K562 (cell line): ENCODE data around the gene HAUS1. TPM values are rescaled to one million over a fixed set of nuclear protein-coding genes. Genes with fewer than 3 reads are reported as not detected.

ENCODE experiments used
- ATF7 ChIP-seq: fragments of 450-650 bp; IDR thresholded peaks from 2 replicates; pipeline ENCODE4 v1.7.1; 2014; ENCODE audit warnings: mild to moderate bottlenecking, moderate library complexity
- CC2D1A ChIP-seq: fragments of 450-650 bp; IDR thresholded peaks from 2 replicates; pipeline ENCODE4 v1.6.1; 2017; ENCODE audit warnings: mild to moderate bottlenecking
- DNMT1 ChIP-seq: fragments of 450-650 bp; IDR thresholded peaks from 2 replicates; pipeline ENCODE4 v1.6.1; 2016; ENCODE audit warnings: antibody characterized with exemption, mild to moderate bottlenecking
- MYC ChIP-seq, 2 experiments: fragments of 250-450 bp in 1 of 2; sonication (Bioruptor Pico) in 1 of 2; IDR thresholded peaks; 2 replicates each; pipeline versions ENCODE4 v1.5.1 to v1.6.1; 2012 to 2021; ENCODE audit warnings: low read depth in 2 of 2, borderline replicate concordance in 1 of 2, improper control_type of control experiment in 1 of 2, low read length in 1 of 2, mild to moderate bottlenecking in 1 of 2, moderate library complexity in 1 of 2
- NR2C1 ChIP-seq, 2 experiments: fragments of 450-650 bp; IDR thresholded peaks; 2 replicates each; pipeline ENCODE4 v1.6.1; 2017; ENCODE audit warnings: mild to moderate bottlenecking in 2 of 2, antibody characterized with exemption in 1 of 2, inconsistent platforms in 1 of 2, missing compliant biosample characterization in 1 of 2, missing genetic modification characterization in 1 of 2
- PHF21A ChIP-seq: fragments of 450-650 bp; IDR thresholded peaks from 2 replicates; pipeline ENCODE4 v1.6.1; 2017; ENCODE audit warnings: low read depth, borderline replicate concordance
- SMAD1 ChIP-seq: fragments of 150-350 bp; IDR thresholded peaks from 2 replicates; pipeline ENCODE4 v1.6.1; 2014; ENCODE audit warnings: low read length, low read depth; ENCODE audit not compliant: partially characterized antibody
- TAF1 ChIP-seq: IDR thresholded peaks from 2 replicates; pipeline ENCODE4 v1.6.1; 2011; ENCODE audit warnings: mild to moderate bottlenecking, low read length, moderate library complexity; ENCODE audit not compliant: insufficient read depth, control insufficient read depth, severe bottlenecking; ENCODE audit errors: extremely low read depth
- TEAD4 ChIP-seq, 2 experiments: sonication (generic) in 1 of 2; formaldehyde crosslinking in 1 of 2; IDR thresholded peaks; 2 replicates each; pipeline versions ENCODE4 v1.6.1 to v1.8.0; 2012 to 2022; ENCODE audit warnings: borderline replicate concordance in 1 of 2, inconsistent platforms in 1 of 2, low read length in 1 of 2, mild to moderate bottlenecking in 1 of 2, missing genetic modification reagents in 1 of 2
- ZNF197 ChIP-seq: fragments of 200-800 bp; sonication (Bioruptor generic); IDR thresholded peaks from 2 replicates; pipeline ENCODE4 v1.6.1; 2016; ENCODE audit warnings: low read depth, missing genetic modification characterization, missing compliant biosample characterization
- polyA plus RNA-seq, 8 experiments: library from polyadenylated mRNA; depleted of rRNA in 4 of 8; stranded (reverse) in 5 of 8; unstranded in 3 of 8; fragments of >200 nt; fragmentation: Nextera tagmentation in 2 of 8; fragmentation: Illumina TruSeq in 1 of 8; extraction: Ambion mirVana in 2 of 8; extraction: Trizol in 1 of 8; gene quantifications; 2 replicates each; pipeline versions ENCODE4 v1.2.1 to v1.2.3, GENCODE V29; 2011 to 2014; ENCODE audit warnings: inconsistent platforms in 1 of 8, missing spikeins in 1 of 8
- total RNA-seq, 7 experiments: library from RNA; depleted of rRNA in 6 of 7; stranded (reverse); fragments of >200 nt in 6 of 7; fragmentation: Illumina TruSeq in 2 of 7; extraction: Trizol in 2 of 7; gene quantifications; 2 replicates each; pipeline versions ENCODE4 v1.2.1 to v1.2.3, GENCODE V29; 2011 to 2021; ENCODE audit warnings: low replicate concordance in 1 of 7
- TF ChIP-seq, protein P1 (sequence below): fragments of 250-450 bp; sonication (Bioruptor Pico); IDR thresholded peaks from 2 replicates; pipeline ENCODE4 v1.5.0; 2021; ENCODE audit warnings: mild to moderate bottlenecking, moderate library complexity
- TF ChIP-seq, protein P2 (sequence below): fragments of 450-650 bp; formaldehyde crosslinking; IDR thresholded peaks from 2 replicates; pipeline ENCODE4 v1.4.0; 2022; ENCODE audit warnings: mild to moderate bottlenecking, moderate library complexity
- TF ChIP-seq, protein P3 (sequence below): sonication (generic); formaldehyde crosslinking; IDR thresholded peaks from 2 replicates; pipeline ENCODE4 v1.8.1; 2023; ENCODE audit warnings: mild to moderate bottlenecking, missing genetic modification reagents
- TF ChIP-seq, protein P4 (sequence below), 2 experiments: fragments of 150-350 bp in 1 of 2; IDR thresholded peaks; 2 replicates each; pipeline ENCODE4 v1.6.1; 2012 to 2016; ENCODE audit warnings: low read depth in 2 of 2, low read length in 2 of 2, mild to moderate bottlenecking in 1 of 2, moderate library complexity in 1 of 2

The HAUS1 gene
- total and polyA plus RNA-seq, 9 of the 15 experiments (the other 6 are each of a cell fraction or from before 2014, with no cell fraction given), result 45.6 to 135 (median 76.3) TPM

DNA sequence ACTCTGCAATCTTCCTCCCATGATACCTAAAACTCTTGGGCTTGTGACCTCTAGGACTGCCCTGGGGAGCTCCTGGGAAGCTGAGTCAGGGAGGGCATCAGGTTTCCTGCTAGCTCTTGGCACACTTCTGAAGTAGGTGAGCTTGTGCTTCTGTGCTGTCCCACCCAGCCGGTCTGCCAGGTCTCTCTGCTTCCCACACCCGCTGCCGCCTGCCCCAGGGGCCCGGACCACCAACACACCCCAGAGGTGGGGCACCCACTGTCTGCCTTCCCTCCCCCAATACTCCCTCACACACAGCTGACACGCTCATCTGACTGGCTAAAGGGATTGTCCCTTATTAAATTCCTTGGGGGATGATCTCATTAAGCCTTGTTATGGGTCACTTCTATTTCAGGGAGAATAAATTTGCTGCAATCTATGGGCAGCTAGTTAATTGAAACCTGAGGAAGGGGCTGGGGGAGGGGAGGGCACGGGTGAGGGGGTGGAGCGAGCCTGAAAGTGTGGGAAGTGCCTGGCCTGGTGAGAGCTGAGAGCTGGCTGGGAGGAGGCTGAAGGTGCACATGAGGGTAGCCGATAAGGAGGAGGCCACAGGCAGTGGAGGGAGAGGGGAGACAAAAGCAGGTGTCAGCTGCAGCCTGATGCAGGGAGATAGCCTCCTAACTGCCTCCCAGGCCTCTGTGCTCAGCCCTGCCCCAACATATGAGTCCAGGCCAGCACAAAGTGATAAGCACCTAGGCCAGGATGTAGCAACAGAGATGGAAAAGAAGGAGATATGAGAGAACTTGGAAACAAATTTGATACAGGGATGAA is 48.8 kb downstream of the HAUS1 start (continued):
- TF ChIP-seq, protein P1, sequence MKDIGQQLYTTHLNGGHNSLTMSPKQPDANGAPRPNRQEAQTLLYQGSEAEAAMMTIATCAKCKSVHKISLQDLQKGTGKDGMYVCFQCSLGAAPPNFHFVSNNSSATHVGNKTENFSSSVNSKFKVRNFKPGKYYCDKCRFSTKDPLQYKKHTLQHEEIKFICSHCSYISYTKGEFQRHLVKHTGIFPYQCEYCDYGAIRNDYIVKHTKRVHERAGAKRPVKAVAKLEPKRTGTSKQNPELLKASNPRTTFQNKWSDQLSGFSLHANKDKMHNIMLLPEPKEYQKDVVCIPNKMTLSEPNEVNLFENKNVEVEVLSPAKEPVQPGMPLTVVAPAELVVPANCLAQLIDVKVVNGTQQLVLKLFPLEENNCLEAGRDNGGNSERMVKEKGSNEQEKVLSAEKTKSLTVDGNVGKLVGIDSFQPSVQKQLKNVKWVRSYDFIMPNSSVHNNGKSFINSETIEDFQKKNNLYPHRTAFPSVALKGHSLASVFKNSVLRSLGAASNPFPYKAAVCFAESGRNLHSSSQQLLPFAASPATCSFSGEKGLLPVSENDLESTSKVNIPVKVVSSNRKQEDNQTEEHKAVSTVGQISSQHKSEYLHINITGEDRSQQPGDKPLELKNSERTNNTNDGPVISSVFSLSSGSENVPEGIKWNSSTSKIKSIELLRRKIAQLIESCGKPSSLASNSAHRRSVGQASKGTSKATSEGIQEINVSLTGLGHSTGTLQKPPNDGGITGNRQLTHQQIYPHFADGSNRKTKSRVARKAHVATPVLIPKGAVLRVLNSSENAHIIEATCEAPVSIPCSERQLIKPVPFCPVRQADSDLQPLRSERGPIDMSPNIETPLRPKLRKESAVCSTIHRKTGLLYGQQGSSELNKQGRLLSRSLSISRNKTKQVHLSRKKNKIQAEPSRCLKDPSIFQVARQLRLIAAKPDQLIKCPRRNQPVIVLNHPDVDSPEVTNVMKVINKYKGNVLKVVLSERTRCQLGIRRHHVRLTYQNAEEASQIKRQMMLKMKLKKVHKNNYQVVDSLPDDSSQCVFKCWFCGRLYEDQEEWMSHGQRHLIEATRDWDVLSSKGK (CRISPR knock-in tag), result no peak
- TF ChIP-seq, protein P2, sequence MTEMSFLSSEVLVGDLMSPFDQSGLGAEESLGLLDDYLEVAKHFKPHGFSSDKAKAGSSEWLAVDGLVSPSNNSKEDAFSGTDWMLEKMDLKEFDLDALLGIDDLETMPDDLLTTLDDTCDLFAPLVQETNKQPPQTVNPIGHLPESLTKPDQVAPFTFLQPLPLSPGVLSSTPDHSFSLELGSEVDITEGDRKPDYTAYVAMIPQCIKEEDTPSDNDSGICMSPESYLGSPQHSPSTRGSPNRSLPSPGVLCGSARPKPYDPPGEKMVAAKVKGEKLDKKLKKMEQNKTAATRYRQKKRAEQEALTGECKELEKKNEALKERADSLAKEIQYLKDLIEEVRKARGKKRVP (CRISPR knock-in tag), result 0 out of 2 replicates have a peak, but pooled peaks have one; percentile 22
- TF ChIP-seq SMAD1 (no peak), PHF21A (0 out of 2 replicates have a peak, but pooled peaks have one; percentile 22), ATF7 (peak; percentile 48; the same call in 1 of the 2 replicates), CC2D1A (peak; percentile 99; the same call in 1 of the 2 replicates), TEAD4 (IDR thresholded peaks at IDR 0.05; ENCODE audit: low read length) (peak; percentile 99), TEAD4 (CRISPR knock-in tag; IDR thresholded peaks at IDR 0.05; ENCODE audit: borderline replicate concordance) (no peak), TAF1 (peak; percentile 36), ZNF197 (CRISPR knock-in tag) (0 out of 2 replicates have a peak, but pooled peaks have one; percentile 61), NR2C1 (IDR thresholded peaks at IDR 0.05) (no peak; the same call in 1 of the 2 replicates), NR2C1 (tag; IDR thresholded peaks at IDR 0.05) (peak; percentile 83), DNMT1 (no peak), MYC (IDR thresholded peaks at IDR 0.05; ENCODE audit: low read depth, low read length) (0 out of 2 replicates have a peak, but pooled peaks have one; percentile 30), MYC (CRISPR knock-in tag; IDR thresholded peaks at IDR 0.05; ENCODE audit: borderline replicate concordance, low read depth) (no peak)
- TF ChIP-seq, protein P3, sequence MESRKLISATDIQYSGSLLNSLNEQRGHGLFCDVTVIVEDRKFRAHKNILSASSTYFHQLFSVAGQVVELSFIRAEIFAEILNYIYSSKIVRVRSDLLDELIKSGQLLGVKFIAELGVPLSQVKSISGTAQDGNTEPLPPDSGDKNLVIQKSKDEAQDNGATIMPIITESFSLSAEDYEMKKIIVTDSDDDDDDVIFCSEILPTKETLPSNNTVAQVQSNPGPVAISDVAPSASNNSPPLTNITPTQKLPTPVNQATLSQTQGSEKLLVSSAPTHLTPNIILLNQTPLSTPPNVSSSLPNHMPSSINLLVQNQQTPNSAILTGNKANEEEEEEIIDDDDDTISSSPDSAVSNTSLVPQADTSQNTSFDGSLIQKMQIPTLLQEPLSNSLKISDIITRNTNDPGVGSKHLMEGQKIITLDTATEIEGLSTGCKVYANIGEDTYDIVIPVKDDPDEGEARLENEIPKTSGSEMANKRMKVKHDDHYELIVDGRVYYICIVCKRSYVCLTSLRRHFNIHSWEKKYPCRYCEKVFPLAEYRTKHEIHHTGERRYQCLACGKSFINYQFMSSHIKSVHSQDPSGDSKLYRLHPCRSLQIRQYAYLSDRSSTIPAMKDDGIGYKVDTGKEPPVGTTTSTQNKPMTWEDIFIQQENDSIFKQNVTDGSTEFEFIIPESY (CRISPR knock-in tag), result 0 out of 2 replicates have a peak, but pooled peaks have one; percentile 26
- TF ChIP-seq, protein P4, sequence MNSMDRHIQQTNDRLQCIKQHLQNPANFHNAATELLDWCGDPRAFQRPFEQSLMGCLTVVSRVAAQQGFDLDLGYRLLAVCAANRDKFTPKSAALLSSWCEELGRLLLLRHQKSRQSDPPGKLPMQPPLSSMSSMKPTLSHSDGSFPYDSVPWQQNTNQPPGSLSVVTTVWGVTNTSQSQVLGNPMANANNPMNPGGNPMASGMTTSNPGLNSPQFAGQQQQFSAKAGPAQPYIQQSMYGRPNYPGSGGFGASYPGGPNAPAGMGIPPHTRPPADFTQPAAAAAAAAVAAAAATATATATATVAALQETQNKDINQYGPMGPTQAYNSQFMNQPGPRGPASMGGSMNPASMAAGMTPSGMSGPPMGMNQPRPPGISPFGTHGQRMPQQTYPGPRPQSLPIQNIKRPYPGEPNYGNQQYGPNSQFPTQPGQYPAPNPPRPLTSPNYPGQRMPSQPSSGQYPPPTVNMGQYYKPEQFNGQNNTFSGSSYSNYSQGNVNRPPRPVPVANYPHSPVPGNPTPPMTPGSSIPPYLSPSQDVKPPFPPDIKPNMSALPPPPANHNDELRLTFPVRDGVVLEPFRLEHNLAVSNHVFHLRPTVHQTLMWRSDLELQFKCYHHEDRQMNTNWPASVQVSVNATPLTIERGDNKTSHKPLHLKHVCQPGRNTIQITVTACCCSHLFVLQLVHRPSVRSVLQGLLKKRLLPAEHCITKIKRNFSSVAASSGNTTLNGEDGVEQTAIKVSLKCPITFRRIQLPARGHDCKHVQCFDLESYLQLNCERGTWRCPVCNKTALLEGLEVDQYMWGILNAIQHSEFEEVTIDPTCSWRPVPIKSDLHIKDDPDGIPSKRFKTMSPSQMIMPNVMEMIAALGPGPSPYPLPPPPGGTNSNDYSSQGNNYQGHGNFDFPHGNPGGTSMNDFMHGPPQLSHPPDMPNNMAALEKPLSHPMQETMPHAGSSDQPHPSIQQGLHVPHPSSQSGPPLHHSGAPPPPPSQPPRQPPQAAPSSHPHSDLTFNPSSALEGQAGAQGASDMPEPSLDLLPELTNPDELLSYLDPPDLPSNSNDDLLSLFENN (IDR thresholded peaks at IDR 0.05; ENCODE audit: low read depth in 2 of 2, low read length in 2 of 2), result peak in 1 of 2 experiments; percentile 93; a peak in 2 of 4 replicates
